NT2/D1 (cell line): ENCODE data around the gene ITPKB.
"Not testable (repeated sequence)": the region's sequence is repeated elsewhere in the genome, so short reads cannot be mapped to it uniquely, and the experiment has no call there.

Source experiments
- DNase-seq: peaks from one replicate; pipeline ENCODE4 v3.0.0-alpha.2; 2011; ENCODE audit warnings: low read depth, low spot score
- H3K27me3 ChIP-seq: 2 replicates; pipeline ENCODE4 v1.6.0; 2011; ENCODE audit warnings: mild to moderate bottlenecking; ENCODE audit not compliant: insufficient read length, insufficient read depth
- H3K36me3 ChIP-seq: 2 replicates; pipeline ENCODE4 v1.6.1; 2011; ENCODE audit warnings: mild to moderate bottlenecking, low read length, mixed read lengths; ENCODE audit not compliant: insufficient read depth, insufficient read length
- H3K4me1 ChIP-seq: 2 replicates; pipeline ENCODE4 v1.5.1; 2011; ENCODE audit not compliant: insufficient read depth, insufficient read length
- H3K4me3 ChIP-seq: 2 replicates; pipeline ENCODE4 v1.5.1; 2011; ENCODE audit warnings: low read depth; ENCODE audit not compliant: insufficient read length
- H3K9ac ChIP-seq: 2 replicates; pipeline ENCODE4 v1.6.0; 2011; ENCODE audit warnings: low read depth; ENCODE audit not compliant: insufficient read length
- H3K9me3 ChIP-seq: 2 replicates; pipeline ENCODE4 v1.5.1; 2011; ENCODE audit warnings: mild to moderate bottlenecking, low read length; ENCODE audit not compliant: insufficient read depth
- SUZ12 ChIP-seq: IDR thresholded peaks from 2 replicates; pipeline ENCODE4 v1.6.1; 2011; ENCODE audit not compliant: insufficient read length, insufficient read depth; ENCODE audit errors: extremely low read depth
- YY1 ChIP-seq: IDR thresholded peaks from 2 replicates; pipeline ENCODE4 v1.6.1; 2011; ENCODE audit not compliant: insufficient read length, insufficient read depth
- ZNF274 ChIP-seq: IDR thresholded peaks from 2 replicates; pipeline ENCODE4 v1.6.1; 2011; ENCODE audit warnings: mild to moderate bottlenecking, low read depth, low read length

The ITPKB gene

DNA sequence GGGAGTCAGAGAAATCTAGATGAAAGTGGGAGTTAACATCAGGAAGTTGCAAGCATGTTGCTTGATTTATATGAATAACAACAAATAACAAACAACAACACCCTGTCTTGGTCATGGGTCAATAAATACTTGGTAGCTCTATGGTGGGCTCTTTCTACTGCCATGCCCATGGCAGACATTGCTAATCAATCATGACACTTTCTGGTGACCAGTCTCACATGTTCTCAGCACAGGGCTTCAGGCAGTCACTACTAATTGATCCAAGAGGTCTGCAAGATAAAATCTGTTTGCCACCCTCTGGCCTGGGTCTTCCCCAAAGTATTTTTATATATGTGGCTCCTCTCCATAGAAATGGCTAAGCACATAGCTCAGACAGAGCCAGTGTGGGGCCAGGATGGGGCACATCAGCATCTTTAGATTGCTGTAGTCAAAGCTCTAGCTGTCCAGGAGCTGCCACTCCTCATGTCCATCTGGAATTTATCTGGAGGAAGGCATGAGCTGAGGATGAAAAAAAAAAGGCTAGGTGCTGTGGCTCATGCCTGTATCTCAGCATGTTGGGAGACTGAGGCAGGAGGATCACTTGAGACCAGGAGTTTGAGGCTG, 139.3 kb downstream of the ITPKB start:
- Histone ChIP-seq H3K9me3 (peaks cover 9% of the 10 kb centered on the region; the same call in 1 of the 2 replicates), H3K4me3 (no peak overlapping the region), H3K4me1 (peaks cover 38% of the 10 kb centered on the region), H3K27me3 (no peaks in the 10 kb centered on the region), H3K36me3 (no peaks in the 10 kb centered on the region), H3K9ac (no peak overlapping the region)
- no peak for TF ChIP-seq SUZ12
- no peak for TF ChIP-seq YY1
- TF ChIP-seq ZNF274, result no peak
- no peak for DNase-seq

DNA sequence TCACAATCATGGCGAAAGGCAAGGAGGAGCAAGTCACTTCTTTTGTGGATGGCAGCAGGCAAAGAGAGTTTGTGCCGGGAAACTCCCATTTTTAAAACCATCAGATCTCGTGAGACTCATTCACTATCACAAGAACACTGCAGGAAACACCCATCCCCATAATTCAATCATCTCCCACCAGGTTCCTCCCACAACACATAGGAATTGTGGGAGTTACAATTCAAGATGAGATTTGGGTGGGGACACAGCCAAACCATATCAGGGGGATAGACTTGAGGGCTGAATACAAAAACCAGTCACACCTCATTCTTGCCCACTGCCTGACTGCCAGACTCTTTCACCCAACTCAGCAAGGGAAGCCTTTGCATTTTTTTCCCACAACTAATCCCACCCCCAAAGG, 140.1 kb downstream of the ITPKB start:
- H3K9me3 ChIP-seq, DNase-seq, H3K9ac ChIP-seq, H3K36me3 ChIP-seq, H3K27me3 ChIP-seq, H3K4me3 ChIP-seq: not testable (repeated sequence)
- H3K4me1 ChIP-seq, result peaks cover 30% of the 10 kb centered on the region

- no peak for DNase-seq
- Histone ChIP-seq H3K4me3 (no peak overlapping the region), H3K27me3 (no peaks in the 10 kb centered on the region), H3K4me1 (peaks cover 25% of the 10 kb centered on the region), H3K36me3 (no peaks in the 10 kb centered on the region), H3K9ac (no peak overlapping the region), H3K9me3 (peaks cover 9% of the 10 kb centered on the region; the same call in 1 of the 2 replicates)
- no peak for TF ChIP-seq SUZ12
- TF ChIP-seq YY1, result no peak
- TF ChIP-seq ZNF274, result no peak
Measured at GRCh38 chr1:226598455-226598849, 140.6 kb downstream of the ITPKB start.

- TF ChIP-seq ZNF274 (no peak), SUZ12 (no peak), YY1 (no peak)
Measured at GRCh38 chr1:226597616-226598454, 141.2 kb downstream of the ITPKB start.

DNA sequence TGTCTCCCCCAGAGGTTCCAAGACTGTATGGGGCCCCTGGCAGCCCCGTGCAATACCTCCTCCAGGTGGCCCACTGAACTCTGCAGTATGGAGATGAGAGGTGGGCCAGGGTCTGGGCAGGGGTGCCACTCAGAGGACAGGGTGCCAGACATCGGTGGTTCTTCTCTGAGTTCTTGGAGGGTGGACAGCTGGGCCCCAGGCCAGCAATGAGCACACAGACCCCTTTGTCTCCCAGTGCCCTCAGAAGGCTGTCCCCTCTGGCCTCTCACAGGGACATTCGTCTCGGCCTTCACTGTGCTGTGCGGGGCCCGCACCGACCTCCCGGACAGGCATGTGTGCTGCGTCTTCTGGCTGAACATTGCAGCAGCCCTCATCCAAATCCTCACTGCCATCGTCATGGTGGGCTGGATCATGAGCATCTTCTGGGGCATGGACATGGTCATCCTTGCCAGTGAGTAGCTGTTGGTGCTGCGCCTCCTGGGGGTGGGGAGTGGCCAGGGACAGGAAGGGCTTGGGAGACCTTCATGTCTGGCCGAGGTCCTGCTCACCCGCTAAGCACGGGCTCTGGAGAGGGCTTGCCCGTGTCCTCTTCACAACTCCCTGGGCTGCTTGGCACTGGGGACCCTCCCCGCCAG, 142.4 kb downstream of the ITPKB start:
- Histone ChIP-seq H3K4me1 (peaks cover 14% of the 10 kb centered on the region), H3K4me3 (no peak overlapping the region), H3K9me3 (peaks cover 9% of the 10 kb centered on the region; the same call in 1 of the 2 replicates), H3K27me3 (no peaks in the 10 kb centered on the region), H3K9ac (no peak overlapping the region), H3K36me3 (no peaks in the 10 kb centered on the region)
- no peak for DNase-seq
- TF ChIP-seq ZNF274, result no peak
- no peak for TF ChIP-seq SUZ12
- TF ChIP-seq YY1, result no peak

More at GRCh38 chr1:226597616-226598454, 141.2 kb downstream of the ITPKB start:
- Histone ChIP-seq H3K9ac (no peak overlapping the region), H3K4me1 (peaks cover 23% of the 10 kb centered on the region), H3K4me3 (no peak overlapping the region), H3K9me3 (peaks cover 9% of the 10 kb centered on the region; the same call in 1 of the 2 replicates), H3K36me3 (no peaks in the 10 kb centered on the region), H3K27me3 (no peaks in the 10 kb centered on the region)
- no peak for DNase-seq

DNA sequence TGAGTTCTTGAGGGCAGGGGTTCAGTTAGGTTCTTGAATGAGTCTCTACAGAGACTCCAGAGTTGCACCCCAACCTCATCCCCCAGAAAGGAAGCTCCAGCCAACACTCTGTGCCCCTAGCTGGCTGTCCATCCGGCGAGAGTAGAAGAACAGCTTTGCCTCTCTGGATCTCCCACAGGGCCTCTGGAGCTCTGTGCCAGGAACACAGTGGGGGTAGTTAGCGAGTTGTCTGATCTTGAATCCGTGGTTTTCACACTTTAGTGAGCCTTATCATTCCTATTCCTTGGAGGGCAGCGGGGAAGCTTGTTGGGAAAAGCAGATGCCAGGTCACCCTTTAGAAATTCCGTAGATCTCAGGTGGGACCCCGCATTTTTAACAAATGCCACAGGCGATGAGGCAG, 145.5 kb downstream of the ITPKB start:
- Histone ChIP-seq H3K36me3 (no peaks in the 10 kb centered on the region), H3K9me3 (peaks cover 9% of the 10 kb centered on the region; the same call in 1 of the 2 replicates), H3K4me1 (peaks cover 28% of the 10 kb centered on the region), H3K4me3 (no peak overlapping the region), H3K9ac (no peak overlapping the region), H3K27me3 (no peaks in the 10 kb centered on the region)
- DNase-seq, result no peak
- TF ChIP-seq SUZ12, result no peak
- TF ChIP-seq YY1, result no peak
- TF ChIP-seq ZNF274, result no peak

DNA sequence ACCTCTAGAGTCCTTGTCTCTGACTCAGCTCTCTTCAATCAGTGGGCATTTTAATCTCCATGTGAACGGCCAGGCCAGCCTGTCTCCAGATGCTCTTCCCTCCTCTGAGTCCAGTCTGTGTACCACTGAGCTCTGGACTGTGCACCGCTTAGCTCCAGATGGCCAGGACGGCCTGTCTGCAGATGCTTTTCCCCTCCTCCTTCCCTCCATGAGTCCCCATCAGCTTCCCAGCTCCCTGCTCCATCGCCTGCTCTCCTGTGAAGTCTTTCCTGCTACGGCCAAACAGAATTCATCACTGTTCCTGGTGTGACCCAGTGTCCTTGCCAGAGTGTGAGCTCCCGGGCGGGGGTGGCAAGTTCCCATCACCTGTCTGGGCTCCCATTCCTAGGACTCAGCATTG, 148.5 kb downstream of the ITPKB start:
- Histone ChIP-seq H3K36me3 (no peaks in the 10 kb centered on the region), H3K9ac (no peak overlapping the region), H3K4me1 (peaks cover 17% of the 10 kb centered on the region), H3K27me3 (no peaks in the 10 kb centered on the region), H3K9me3 (0 out of 2 replicates have a peak, but pooled peaks cover 5% of the 10 kb centered on the region), H3K4me3 (no peak overlapping the region)
- TF ChIP-seq YY1 (no peak), ZNF274 (no peak), SUZ12 (no peak)
- DNase-seq, result no peak
